Measurements from ENCODE around the gene CARMIL1. TPM values are rescaled to one million over a fixed set of nuclear protein-coding genes. Genes with fewer than 3 reads are reported as not detected.

CARMIL1 gene
- polyA plus RNA-seq, 1 of the 3 experiments (the other 2 are of a cell fraction) = 1.7 TPM

GRCh38 chr6:25642667-25643328 is 363.6 kb downstream of the CARMIL1 start:
- no peak for DNase-seq
- H4K20me1 ChIP-seq (ENCODE audit: insufficient read depth) = no peaks in the 10 kb centered on the region
- 8% methylated on average over 3 of the region's 3 CpGs for WGBS (ENCODE audit: low lambda C conversion rate)

More at GRCh38 chr6:25642667-25643328, 363.6 kb downstream of the CARMIL1 start:
- no peak for TF ChIP-seq CHD2 (IDR thresholded peaks at IDR 0.05; ENCODE audit: low read length, partially characterized antibody)
- TF ChIP-seq FOXM1 (IDR thresholded peaks at IDR 0.05; ENCODE audit: low read depth) = no peak
- no peak for TF ChIP-seq CTCF (IDR thresholded peaks at IDR 0.05)
- no peak for TF ChIP-seq EP300 (IDR thresholded peaks at IDR 0.05; ENCODE audit: borderline replicate concordance in 1 of 2, low read depth in 1 of 2, low read length in 1 of 2)
- no peak for TF ChIP-seq USF2 (IDR thresholded peaks at IDR 0.05; ENCODE audit: borderline replicate concordance, low read depth, low read length)
- TF ChIP-seq RXRA (IDR thresholded peaks at IDR 0.05; ENCODE audit: borderline replicate concordance, low read depth) = no peak
- no peak for TF ChIP-seq TEAD4 (IDR thresholded peaks at IDR 0.05; ENCODE audit: borderline replicate concordance, insufficient read depth)
- no peak for TF ChIP-seq ZBTB33 (IDR thresholded peaks at IDR 0.05; ENCODE audit: borderline replicate concordance, low read depth)
- Histone ChIP-seq H2AFZ (ENCODE audit: low read depth) (no peak overlapping the region), H3K27ac (ENCODE audit: low read depth in 2 of 2, low read length in 1 of 2) (no peak overlapping the region), H3K4me3 (ENCODE audit: low read depth in 2 of 2, low read length in 1 of 2) (no peak overlapping the region), H3K36me3 (replicated peaks in 1 of 2; ENCODE audit: control insufficient read depth in 1 of 2, insufficient read depth in 2 of 2, low read length in 1 of 2) (no peaks in the 10 kb centered on the region), H3K9me3 (no peaks in the 10 kb centered on the region), H3K4me1 (ENCODE audit: control insufficient read depth in 1 of 2, insufficient read depth in 2 of 2, low read depth in 1 of 2, low read length in 1 of 2) (peaks cover 0 to 12% of the 10 kb centered on the region in 2 experiments; a peak in 2 of 4 replicates), H3K9ac (no peak overlapping the region), H3K79me2 (ENCODE audit: insufficient read depth) (no peaks in the 10 kb centered on the region), H3F3A (replicated peaks; ENCODE audit: insufficient read depth) (no peaks in the 10 kb centered on the region), H3K4me2 (no peak overlapping the region), H3K27me3 (ENCODE audit: insufficient read depth) (no peaks in the 10 kb centered on the region; the same call in 1 of the 2 replicates), H3K9me2 (no peaks in the 10 kb centered on the region)
- ChIA-PET POLR2A (no interaction called here), CTCF (interaction anchor here (1.0 to 1.5 kb wide), 2 partner anchors 10 to 44 kb away, joined by 3 read pairs; no protein-coding TSS in a partner anchor)
